Sigmoid colon (tissue), 7 donors: Measurements from ENCODE around the gene RFX3. TPM values are rescaled to one million over a fixed set of nuclear protein-coding genes. Genes with fewer than 3 reads are reported as not detected.
A peak's percentile ranks its signal among the peaks of the same experiment; 100 is the strongest.

Source experiments
- DNase-seq: peaks from one replicate; pipeline ENCODE4 v3.0.0-alpha.2; 2019
- H3K27ac ChIP-seq, 4 donors: fragments of 200-600 bp; sonication (generic); one replicate each; pipeline ENCODE4 v1.5.1; 2016 to 2019; ENCODE audit warnings: mild to moderate bottlenecking in 1 of 4
- H3K27me3 ChIP-seq, 3 donors: fragments of 200-600 bp; sonication (generic); one replicate each; pipeline ENCODE4 v1.5.1; 2019; ENCODE audit warnings: mild to moderate bottlenecking in 1 of 3
- H3K36me3 ChIP-seq, 4 donors: fragments of 200-600 bp; sonication (generic); one replicate each; pipeline ENCODE4 v1.5.1; 2016 to 2019
- H3K4me1 ChIP-seq, 4 donors: fragments of 200-600 bp; sonication (generic); one replicate each; pipeline ENCODE4 v1.5.1; 2017 to 2019
- H3K4me3 ChIP-seq, 4 donors: fragments of 200-600 bp; sonication (generic); one replicate each; pipeline ENCODE4 v1.5.1; 2017 to 2019; ENCODE audit warnings: mild to moderate bottlenecking in 2 of 4, moderate library complexity in 1 of 4
- H3K9me3 ChIP-seq, 4 donors: fragments of 200-600 bp in 3 of 4; sonication (generic) in 3 of 4; one replicate each; pipeline versions ENCODE4 v1.5.1 to v1.6.1; 2013 to 2019
- EP300 ChIP-seq, 4 donors: sonication (generic); formaldehyde crosslinking; IDR thresholded peaks; one replicate each; pipeline ENCODE4 v1.6.1; 2017; ENCODE audit warnings: antibody characterized with exemption in 4 of 4
- POLR2A ChIP-seq, 2 donors: fragments of 450-650 bp; IDR thresholded peaks; one replicate each; pipeline ENCODE4 v1.6.1; 2016; ENCODE audit warnings: antibody characterized with exemption in 2 of 2, mild to moderate bottlenecking in 2 of 2, moderate library complexity in 2 of 2
- POLR2AphosphoS5 ChIP-seq, 4 donors: sonication (generic); formaldehyde crosslinking; IDR thresholded peaks; one replicate each; pipeline ENCODE4 v1.6.1; 2017; ENCODE audit warnings: antibody characterized with exemption in 4 of 4
- WGBS, 2 donors: extraction: QIAGEN DNeasy Blood & Tissue Kit; methylation state at CpG; one replicate each; pipeline ENCODE4 v1.1.7; 2013; 5-methylcytosine and 5-hydroxymethylcytosine counted together
- intact Hi-C: fragments of 100-400 bp; cut with DNase I; formaldehyde crosslinking; loops from one replicate; pipeline ENCODE4 v1.15.1; 2023
- polyA plus RNA-seq, 3 donors: library from polyadenylated mRNA; stranded (reverse); fragments of 200-250 nt; gene quantifications; one replicate each; pipeline ENCODE4 v1.2.3, GENCODE V29; 2013
- total RNA-seq, 4 donors: library from RNA; depleted of rRNA; stranded (reverse); fragments of >200 nt; gene quantifications; one replicate each; pipeline ENCODE4 v1.1.0, GENCODE V29; 2016
- TF ChIP-seq, protein P1 (sequence below), 4 experiments: fragments of 450-650 bp in 3 of 4; fragments of 200-600 bp in 1 of 4; IDR thresholded peaks; one replicate each; pipeline ENCODE4 v1.5.1; 2016 to 2019; ENCODE audit warnings: antibody characterized with exemption in 4 of 4, mild to moderate bottlenecking in 3 of 4, moderate library complexity in 2 of 4
- donor health status: healthy with polysubstance abuse.
- donor health status: Bipolar disorder and iron deficiency.
- donor health status: healthy.

RFX3 gene
- total and polyA plus RNA-seq, 7 donors = 0.69 to 15.0 (median 6.4) TPM

DNA sequence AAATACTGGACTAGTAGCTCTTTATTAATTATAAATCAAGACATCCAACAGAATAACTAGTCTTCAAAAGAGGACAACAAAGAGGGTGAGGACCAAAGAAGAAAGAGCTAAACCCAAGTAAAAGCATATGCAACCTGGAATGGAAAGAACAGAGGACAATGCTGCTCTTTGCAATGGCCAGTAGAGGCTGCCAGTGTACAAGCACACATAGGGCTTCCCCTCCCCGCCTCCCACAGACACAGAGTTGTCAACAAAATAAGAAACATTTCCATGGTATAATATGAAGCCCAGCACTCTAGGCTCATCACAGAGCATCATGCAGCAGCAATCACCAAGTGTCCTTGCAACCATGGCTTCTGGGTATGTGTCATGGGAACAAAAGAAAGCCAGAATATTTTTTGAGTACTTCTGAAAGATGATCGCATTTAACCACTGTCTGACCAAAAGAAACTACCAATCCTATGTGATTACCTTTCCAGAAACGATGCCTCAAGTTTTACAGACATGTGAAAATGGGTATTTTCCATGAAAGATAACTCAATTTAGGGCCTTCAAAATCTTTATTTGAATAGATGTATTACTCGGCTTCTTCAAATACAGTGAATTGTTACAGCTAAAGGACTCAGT, 58.1 kb downstream of the RFX3 start:
- TF ChIP-seq, protein P1, sequence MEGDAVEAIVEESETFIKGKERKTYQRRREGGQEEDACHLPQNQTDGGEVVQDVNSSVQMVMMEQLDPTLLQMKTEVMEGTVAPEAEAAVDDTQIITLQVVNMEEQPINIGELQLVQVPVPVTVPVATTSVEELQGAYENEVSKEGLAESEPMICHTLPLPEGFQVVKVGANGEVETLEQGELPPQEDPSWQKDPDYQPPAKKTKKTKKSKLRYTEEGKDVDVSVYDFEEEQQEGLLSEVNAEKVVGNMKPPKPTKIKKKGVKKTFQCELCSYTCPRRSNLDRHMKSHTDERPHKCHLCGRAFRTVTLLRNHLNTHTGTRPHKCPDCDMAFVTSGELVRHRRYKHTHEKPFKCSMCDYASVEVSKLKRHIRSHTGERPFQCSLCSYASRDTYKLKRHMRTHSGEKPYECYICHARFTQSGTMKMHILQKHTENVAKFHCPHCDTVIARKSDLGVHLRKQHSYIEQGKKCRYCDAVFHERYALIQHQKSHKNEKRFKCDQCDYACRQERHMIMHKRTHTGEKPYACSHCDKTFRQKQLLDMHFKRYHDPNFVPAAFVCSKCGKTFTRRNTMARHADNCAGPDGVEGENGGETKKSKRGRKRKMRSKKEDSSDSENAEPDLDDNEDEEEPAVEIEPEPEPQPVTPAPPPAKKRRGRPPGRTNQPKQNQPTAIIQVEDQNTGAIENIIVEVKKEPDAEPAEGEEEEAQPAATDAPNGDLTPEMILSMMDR (IDR thresholded peaks at IDR 0.05) = peak in 3 of 4 experiments; percentile 52 to 58 (median 57)
- TF ChIP-seq POLR2A (IDR thresholded peaks at IDR 0.05) = no peak
- TF ChIP-seq EP300 (IDR thresholded peaks at IDR 0.05) = no peak
- no peaks in the 10 kb centered on the region for H3K27me3 ChIP-seq
- no peaks in the 10 kb centered on the region for H3K9me3 ChIP-seq
- no peak overlapping the region for H3K4me3 ChIP-seq
- DNase-seq = peak; percentile 71
- no peaks in the 10 kb centered on the region for H3K36me3 ChIP-seq
- peaks cover 0 to 8% (median 1%) of the 10 kb centered on the region in 4 donors for H3K4me1 ChIP-seq
- intact Hi-C loops = no loop called here
- WGBS, 2 donors = 51 to 54% methylated on average over 4 of the region's 4 CpGs
- H3K27ac ChIP-seq = no peak overlapping the region

DNA sequence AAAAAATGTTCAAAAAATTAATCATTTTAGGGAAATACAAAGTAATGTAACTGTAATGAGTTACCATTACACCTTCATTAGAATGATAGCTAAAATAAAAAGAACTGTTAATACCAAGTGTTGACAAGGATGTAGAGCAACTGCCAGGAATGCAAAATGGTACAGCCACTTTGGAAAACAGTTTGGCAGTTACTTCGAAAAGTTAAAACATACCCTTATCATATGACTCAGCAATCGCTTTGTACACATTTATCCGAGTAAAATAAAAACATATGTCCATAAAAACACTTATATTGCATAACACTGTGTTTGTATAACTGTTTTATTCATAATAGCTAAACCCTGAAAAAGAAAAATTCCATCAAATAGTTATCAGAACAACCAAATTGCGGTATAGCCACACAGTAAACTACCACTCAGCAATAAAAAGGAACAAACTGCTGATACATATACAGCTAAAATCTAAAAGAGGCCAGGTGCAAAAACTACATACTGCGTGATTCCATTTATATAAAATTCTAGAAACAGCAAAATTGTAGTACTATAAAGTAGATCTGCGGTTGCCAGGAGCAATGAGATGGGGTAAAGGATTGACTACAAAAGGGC, 61.7 kb downstream of the RFX3 start:
- WGBS, 2 donors = 36 to 71% methylated on average over 6 of the region's 6 CpGs
- Histone ChIP-seq H3K4me3 (no peak overlapping the region), H3K27ac (no peak overlapping the region), H3K9me3 (no peaks in the 10 kb centered on the region), H3K36me3 (no peaks in the 10 kb centered on the region), H3K4me1 (peaks cover 0 to 12% (median 4%) of the 10 kb centered on the region in 4 donors), H3K27me3 (no peaks in the 10 kb centered on the region)
- no peak for DNase-seq
- TF ChIP-seq POLR2AphosphoS5 (IDR thresholded peaks at IDR 0.05) (no peak), EP300 (IDR thresholded peaks at IDR 0.05) (no peak), POLR2A (IDR thresholded peaks at IDR 0.05) (no peak)
- TF ChIP-seq, protein P1 (IDR thresholded peaks at IDR 0.05) = no peak
- intact Hi-C loops = no loop called here

DNA sequence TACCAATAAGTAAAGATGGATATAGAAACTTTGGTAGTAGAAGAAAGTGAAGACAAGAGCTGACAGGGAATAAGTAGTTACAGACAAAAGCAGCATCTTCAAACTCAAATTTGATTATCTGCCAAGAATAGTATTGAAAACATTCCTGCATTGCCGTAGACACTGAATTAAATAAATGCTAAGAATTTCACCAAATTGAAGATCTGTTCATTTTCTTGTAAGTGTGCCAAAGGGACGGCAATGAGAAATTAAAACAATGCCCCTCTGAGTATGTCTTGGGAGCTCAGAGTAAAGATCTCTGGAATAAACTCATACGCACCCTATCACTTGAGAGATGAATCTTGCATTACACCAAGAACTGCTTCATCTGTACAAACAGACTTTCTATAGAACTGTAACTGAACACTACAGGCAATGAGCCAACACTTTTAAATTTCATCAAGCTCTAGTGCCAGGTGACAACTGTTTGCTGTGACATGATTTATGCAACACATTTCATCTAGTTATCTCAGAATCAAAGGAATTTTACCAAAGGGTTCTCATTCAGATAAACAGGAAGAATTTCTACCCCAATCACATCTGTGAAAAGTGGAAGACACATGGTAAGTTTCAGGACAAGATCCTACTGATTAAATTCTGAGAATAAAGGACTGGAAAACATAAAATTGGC, 66.9 kb downstream of the RFX3 start:
- no peak overlapping the region for H3K4me3 ChIP-seq
- no peaks in the 10 kb centered on the region for H3K9me3 ChIP-seq
- no peak overlapping the region for H3K27ac ChIP-seq
- no peaks in the 10 kb centered on the region for H3K27me3 ChIP-seq
- TF ChIP-seq POLR2AphosphoS5 (IDR thresholded peaks at IDR 0.05) = no peak
- TF ChIP-seq, protein P1 (IDR thresholded peaks at IDR 0.05) = no peak
- no peak for TF ChIP-seq POLR2A (IDR thresholded peaks at IDR 0.05)
- no peak for TF ChIP-seq EP300 (IDR thresholded peaks at IDR 0.05)
- H3K36me3 ChIP-seq = no peaks in the 10 kb centered on the region
- no peak for DNase-seq
- intact Hi-C loops = no loop called here
- WGBS, 2 donors = 82 to 95% methylated on average over 3 of the region's 3 CpGs
- peaks cover 0 to 11% (median 7%) of the 10 kb centered on the region in 4 donors for H3K4me1 ChIP-seq

DNA sequence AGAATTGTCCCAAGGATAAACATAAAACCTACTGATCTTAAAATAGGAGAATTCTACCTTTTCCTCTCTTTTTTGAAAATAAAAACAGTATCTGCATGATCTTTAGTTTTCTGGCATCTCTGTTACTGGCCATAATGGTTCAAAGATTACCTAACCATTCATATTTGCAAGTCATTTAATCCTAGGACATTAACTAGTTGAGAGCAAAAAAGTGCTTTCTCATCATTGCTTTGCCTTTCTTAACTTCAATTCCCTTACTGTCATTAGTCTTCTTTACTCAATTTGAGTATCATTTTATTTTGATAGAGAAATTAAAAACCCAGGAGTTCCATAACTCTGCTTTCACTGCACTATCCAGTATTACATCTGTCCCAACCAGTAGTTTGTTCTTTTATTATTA, 68.6 kb downstream of the RFX3 start:
- peaks cover 0 to 11% (median 7%) of the 10 kb centered on the region in 4 donors for H3K4me1 ChIP-seq
- no peak overlapping the region for H3K4me3 ChIP-seq
- H3K9me3 ChIP-seq = no peaks in the 10 kb centered on the region

More for the DNA sequence above, 68.6 kb downstream of the RFX3 start:
- H3K36me3 ChIP-seq = no peaks in the 10 kb centered on the region
- DNase-seq = no peak
- no peaks in the 10 kb centered on the region for H3K27me3 ChIP-seq
- TF ChIP-seq, protein P1 (IDR thresholded peaks at IDR 0.05) = no peak
- TF ChIP-seq EP300 (IDR thresholded peaks at IDR 0.05) = no peak
- TF ChIP-seq POLR2A (IDR thresholded peaks at IDR 0.05) = no peak
- TF ChIP-seq POLR2AphosphoS5 (IDR thresholded peaks at IDR 0.05) = no peak
- no peak overlapping the region for H3K27ac ChIP-seq
- intact Hi-C loops = no loop called here
